ENCODE results near the gene ARL4D.

Gene ARL4D

DNA sequence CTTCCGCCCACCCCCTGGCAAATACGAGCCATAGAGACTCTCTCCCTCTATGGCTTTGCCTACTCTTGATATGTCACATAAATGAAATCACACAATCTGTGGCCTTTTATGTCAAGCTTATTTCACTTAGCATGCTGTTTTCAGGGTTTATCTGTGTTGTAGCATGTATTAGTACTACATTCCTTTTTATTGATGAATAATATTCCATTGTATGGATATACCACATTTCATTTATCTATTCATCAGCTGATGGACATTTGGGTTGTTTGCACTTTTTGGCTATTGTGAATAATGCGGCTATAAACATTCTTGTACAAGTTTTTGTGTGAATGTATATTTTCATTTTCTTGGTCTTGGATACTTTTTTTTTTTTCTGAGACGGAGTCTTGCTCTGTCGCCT lies 48.0 kb downstream of the ARL4D start:
- DNase-seq (ENCODE audit: low read depth), result no peak
- H3K4me3 ChIP-seq (ENCODE audit: low read length), result no peak overlapping the region
- no peak for TF ChIP-seq CTCF (IDR thresholded peaks at IDR 0.05; ENCODE audit: insufficient read depth, low read depth, low read length, missing control alignments)

GRCh38 chr17:43448720-43449469 lies 50.1 kb downstream of the ARL4D start:
- no peak overlapping the region for H3K4me3 ChIP-seq (ENCODE audit: low read length)
- no peak for TF ChIP-seq CTCF (IDR thresholded peaks at IDR 0.05; ENCODE audit: insufficient read depth, low read depth, low read length, missing control alignments)
- no peak for DNase-seq (ENCODE audit: low read depth)

- peak; percentile 66 for DNase-seq (ENCODE audit: low read depth)
- no peak overlapping the region for H3K4me3 ChIP-seq (ENCODE audit: low read length)
- TF ChIP-seq CTCF (IDR thresholded peaks at IDR 0.05; ENCODE audit: insufficient read depth, low read depth, low read length, missing control alignments), result no peak
These were observed 50.9 kb downstream of the ARL4D start for GRCh38 chr17:43449470-43450248.
